ENCODE data around the gene KIRREL3.

The KIRREL3 gene

GRCh38 chr11:126990716-126991480, 9.7 kb downstream of the KIRREL3 start:
- TF ChIP-seq GATA3 (IDR thresholded peaks at IDR 0.05; ENCODE audit: low read depth, low read length): no peak

- TF ChIP-seq GATA2 (IDR thresholded peaks at IDR 0.05; ENCODE audit: low read depth, low read length): no peak
- no peak for TF ChIP-seq GATA3 (IDR thresholded peaks at IDR 0.05; ENCODE audit: low read depth, low read length)
Measured at GRCh38 chr11:126989942-126990715, 10.4 kb downstream of the KIRREL3 start.

DNA sequence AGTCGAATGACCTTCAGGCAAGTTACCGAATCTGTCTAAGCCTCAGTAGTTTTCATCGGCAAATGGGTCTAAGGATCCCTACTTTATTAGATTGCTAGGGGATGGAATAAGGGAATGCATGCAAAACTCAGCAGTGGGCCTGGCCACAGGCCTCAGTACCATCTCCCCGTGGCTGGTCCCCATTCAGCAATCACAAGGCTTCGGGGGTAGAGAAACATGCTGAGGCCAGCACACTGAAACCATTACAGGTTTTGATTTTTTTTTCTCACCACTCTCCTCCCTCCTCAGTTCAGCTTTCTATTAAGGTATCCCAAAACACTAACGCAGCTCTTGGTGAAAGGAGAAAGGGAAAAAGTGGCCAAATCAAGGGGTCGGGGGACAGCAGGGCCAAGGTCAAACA, 11.9 kb downstream of the KIRREL3 start:
- no peak for TF ChIP-seq GATA3 (IDR thresholded peaks at IDR 0.05; ENCODE audit: low read depth, low read length)
- no peak for TF ChIP-seq GATA2 (IDR thresholded peaks at IDR 0.05; ENCODE audit: low read depth, low read length)

GRCh38 chr11:126981635-126982034, 18.9 kb downstream of the KIRREL3 start:
- TF ChIP-seq GATA3 (IDR thresholded peaks at IDR 0.05; ENCODE audit: low read depth, low read length) (no peak), GATA2 (IDR thresholded peaks at IDR 0.05; ENCODE audit: low read depth, low read length) (no peak)

GRCh38 chr11:126978911-126979310, 21.7 kb downstream of the KIRREL3 start:
- TF ChIP-seq GATA2 (IDR thresholded peaks at IDR 0.05; ENCODE audit: low read depth, low read length) (no peak), GATA3 (IDR thresholded peaks at IDR 0.05; ENCODE audit: low read depth, low read length) (no peak)

DNA sequence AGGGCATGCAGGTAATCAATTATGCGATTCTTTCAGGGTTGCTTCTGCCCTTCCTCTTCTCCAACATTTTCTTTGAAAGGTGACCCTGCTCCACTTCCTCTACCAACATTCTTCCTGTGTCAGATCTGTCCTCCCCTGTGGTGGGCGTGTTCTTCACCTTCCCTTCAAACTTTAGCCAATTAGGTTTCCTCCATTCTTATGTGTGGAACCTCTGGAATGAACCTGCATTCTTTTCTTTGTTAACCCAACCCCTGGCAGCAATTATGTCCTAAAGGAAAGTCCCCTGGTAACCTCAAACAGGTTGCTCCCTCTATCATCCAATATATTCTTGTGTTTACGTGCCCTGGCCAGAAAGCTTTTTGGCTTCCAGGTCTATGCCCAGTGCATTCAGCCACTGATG, 22.4 kb downstream of the KIRREL3 start:
- TF ChIP-seq GATA2 (IDR thresholded peaks at IDR 0.05; ENCODE audit: low read depth, low read length) (no peak), GATA3 (IDR thresholded peaks at IDR 0.05; ENCODE audit: low read depth, low read length) (no peak)

- TF ChIP-seq GATA3 (IDR thresholded peaks at IDR 0.05; ENCODE audit: low read depth, low read length) (no peak), GATA2 (IDR thresholded peaks at IDR 0.05; ENCODE audit: low read depth, low read length) (no peak)
Measured at GRCh38 chr11:126973051-126973450, 27.5 kb downstream of the KIRREL3 start.

GRCh38 chr11:126971305-126971704, 29.3 kb downstream of the KIRREL3 start:
- no peak for TF ChIP-seq GATA3 (IDR thresholded peaks at IDR 0.05; ENCODE audit: low read depth, low read length)
- no peak for TF ChIP-seq GATA2 (IDR thresholded peaks at IDR 0.05; ENCODE audit: low read depth, low read length)

- TF ChIP-seq GATA3 (IDR thresholded peaks at IDR 0.05; ENCODE audit: low read depth, low read length) (no peak), GATA2 (IDR thresholded peaks at IDR 0.05; ENCODE audit: low read depth, low read length) (no peak)
Measured at GRCh38 chr11:126969865-126970479, 30.6 kb downstream of the KIRREL3 start.

DNA sequence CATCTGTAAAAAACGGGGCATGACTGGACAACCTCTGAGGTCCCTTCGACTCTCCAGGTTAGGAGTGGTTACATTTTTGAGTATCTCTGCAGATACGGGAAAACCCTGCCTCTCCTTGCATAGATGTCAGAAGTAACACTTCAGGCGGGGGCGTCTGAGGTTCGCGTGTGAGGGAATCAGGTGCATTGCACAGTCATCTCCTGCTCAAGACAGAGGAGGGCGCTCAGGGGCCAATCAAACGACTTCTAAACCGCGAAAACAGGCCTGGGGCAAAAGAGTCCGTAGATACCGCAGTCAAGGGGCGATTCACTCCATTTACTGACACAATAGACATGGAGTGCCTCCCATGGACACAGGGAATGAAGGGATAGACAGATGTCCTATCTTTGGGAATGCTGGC, 31.7 kb downstream of the KIRREL3 start:
- TF ChIP-seq GATA2 (IDR thresholded peaks at IDR 0.05; ENCODE audit: low read depth, low read length) (no peak), GATA3 (IDR thresholded peaks at IDR 0.05; ENCODE audit: low read depth, low read length) (no peak)

GRCh38 chr11:126965331-126965730, 35.2 kb downstream of the KIRREL3 start:
- TF ChIP-seq GATA3 (IDR thresholded peaks at IDR 0.05; ENCODE audit: low read depth, low read length): no peak
- no peak for TF ChIP-seq GATA2 (IDR thresholded peaks at IDR 0.05; ENCODE audit: low read depth, low read length)

GRCh38 chr11:126963603-126964363, 36.8 kb downstream of the KIRREL3 start:
- TF ChIP-seq GATA2 (IDR thresholded peaks at IDR 0.05; ENCODE audit: low read depth, low read length) (no peak), GATA3 (IDR thresholded peaks at IDR 0.05; ENCODE audit: low read depth, low read length) (no peak)

DNA sequence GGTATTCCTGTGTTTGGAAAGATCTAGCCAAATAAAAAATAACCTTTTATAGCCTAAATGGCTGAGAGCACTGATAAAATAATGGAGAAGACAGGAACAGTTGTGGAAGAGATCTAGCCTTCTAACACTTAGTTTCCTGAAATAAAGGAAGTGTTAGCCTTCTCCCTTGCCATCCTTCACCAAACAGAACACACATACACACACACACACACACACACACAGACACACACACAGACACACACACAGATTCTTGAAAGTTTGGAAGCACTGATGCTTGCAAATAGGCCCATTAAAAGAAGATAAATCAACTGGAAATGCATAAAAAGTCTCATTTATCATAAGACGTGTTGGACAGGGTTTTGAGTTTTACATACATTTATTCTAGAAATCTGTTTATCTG, 37.5 kb downstream of the KIRREL3 start:
- no peak for TF ChIP-seq GATA2 (IDR thresholded peaks at IDR 0.05; ENCODE audit: low read depth, low read length)
- TF ChIP-seq GATA3 (IDR thresholded peaks at IDR 0.05; ENCODE audit: low read depth, low read length): no peak

GRCh38 chr11:126959700-126960099, 40.9 kb downstream of the KIRREL3 start:
- no peak for TF ChIP-seq GATA3 (IDR thresholded peaks at IDR 0.05; ENCODE audit: low read depth, low read length)
- TF ChIP-seq GATA2 (IDR thresholded peaks at IDR 0.05; ENCODE audit: low read depth, low read length): no peak
